ENCODE measurements around the gene BAZ2B. TPM values are rescaled to one million over a fixed set of nuclear protein-coding genes. Genes with fewer than 3 reads are reported as not detected.

The BAZ2B gene
- total RNA-seq, 1 donor from 2014 or later = 101 TPM

DNA sequence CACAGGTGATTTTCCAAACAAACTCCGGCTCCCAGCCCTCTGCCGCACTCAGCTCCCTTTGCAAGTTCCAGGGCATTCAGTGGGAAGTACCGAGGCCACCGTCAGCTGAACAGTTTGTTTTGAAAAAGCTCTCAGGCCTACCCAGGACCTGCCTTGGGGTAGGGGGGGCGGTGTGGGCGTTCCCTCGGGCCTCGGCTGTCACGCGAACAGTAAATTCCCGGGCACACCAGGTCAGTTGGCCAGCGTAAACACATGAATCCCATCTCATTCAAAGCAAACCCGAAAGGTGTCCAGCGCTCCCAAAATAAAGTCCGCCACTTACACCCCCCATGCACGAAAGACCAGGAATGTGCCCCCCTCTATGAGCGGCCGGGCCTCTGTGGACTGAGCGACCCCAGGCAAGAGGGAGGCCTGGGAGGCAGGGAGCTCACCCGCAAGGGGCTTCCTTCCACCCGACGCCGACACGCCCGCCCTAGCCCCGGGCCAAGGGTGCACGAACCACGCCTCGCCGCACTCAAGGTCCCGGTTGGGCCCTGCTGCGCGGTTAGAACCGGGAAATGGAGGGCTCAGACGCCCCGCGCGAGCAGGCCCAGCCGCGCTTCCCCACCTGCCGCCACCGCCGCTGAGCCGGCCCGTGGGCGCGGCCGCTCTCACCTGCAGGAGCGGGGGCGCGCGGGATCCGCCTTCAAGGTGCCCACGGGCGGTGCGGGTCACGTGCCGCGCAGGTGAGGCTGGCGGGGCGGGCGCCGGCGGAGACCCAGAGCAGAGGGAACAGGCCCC lies 330.2 kb downstream of the BAZ2B start, which contains the start of gene WDSUB1:
WDSUB1 (minus strand) TSS at position 775 of the 780 bp plus-strand sequence. CDS start 3,634 bp downstream, outside the sequence.
- Mint-ChIP-seq H3K4me3 (peak within 1 kb of the TSS; percentile 91), H3K4me1 (peaks cover 7% of the 10 kb centered on the region)
- H3K27me3 ChIP-seq = no peaks in the 10 kb centered on the region

GRCh38 chr2:159285433-159285832 lies 330.9 kb downstream of the BAZ2B start:
- Histone ChIP-seq H3K4me1 (peaks cover 7% of the 10 kb centered on the region), H3K9ac (no peak overlapping the region), H2AFZ (replicated peaks) (peak overlapping the region; percentile 88), H4K20me1 (ENCODE audit: low read depth) (no peaks in the 10 kb centered on the region), H3F3A (ENCODE audit: low read depth) (peaks cover 25% of the 10 kb centered on the region), H3K4me2 (peak overlapping the region; percentile 77), H3K27ac (no peak overlapping the region), H3K36me3 (no peaks in the 10 kb centered on the region), H3K4me3 (peak overlapping the region; percentile 61), H3K79me2 (ENCODE audit: low read depth) (peaks cover 5% of the 10 kb centered on the region), H3K27me3 (no peaks in the 10 kb centered on the region), H3K9me3 (ENCODE audit: low read depth) (no peaks in the 10 kb centered on the region)
- peaks cover 6% of the 10 kb centered on the region for H3K27me3 Mint-ChIP-seq (ENCODE audit: insufficient read depth, low read depth)
- no peaks in the 10 kb centered on the region for H3K36me3 Mint-ChIP-seq
- H3K9me3 Mint-ChIP-seq = no peaks in the 10 kb centered on the region
- H3K4me3 Mint-ChIP-seq = peak overlapping the region; percentile 91
- no peak for DNase-seq (ENCODE audit: low spot score)
- H3K4me1 Mint-ChIP-seq = peaks cover 7% of the 10 kb centered on the region
- TF ChIP-seq EZH2phosphoT487 (IDR thresholded peaks at IDR 0.05) = no peak
- TF ChIP-seq CTCF (IDR thresholded peaks at IDR 0.05) = no peak
- no peak for TF ChIP-seq EZH2 (IDR thresholded peaks at IDR 0.05)
- H3K27ac Mint-ChIP-seq = no peak overlapping the region

More for the DNA sequence above, 330.2 kb downstream of the BAZ2B start, which contains the start of gene WDSUB1:
- H3F3A ChIP-seq (ENCODE audit: low read depth) = peaks cover 25% of the 10 kb centered on the region
- H3K79me2 ChIP-seq (ENCODE audit: low read depth) = peaks cover 5% of the 10 kb centered on the region
- peak within 1 kb of the TSS; percentile 8 for H3K9ac ChIP-seq
- peak; percentile 77 for DNase-seq (ENCODE audit: low spot score)
- no peaks in the 10 kb centered on the region for H3K9me3 ChIP-seq (ENCODE audit: low read depth)
- Mint-ChIP-seq H3K9me3 (no peaks in the 10 kb centered on the region), H3K27me3 (ENCODE audit: insufficient read depth, low read depth) (peaks cover 6% of the 10 kb centered on the region), H3K27ac (peak within 1 kb of the TSS; percentile 60), H3K36me3 (no peaks in the 10 kb centered on the region)
- H2AFZ ChIP-seq (replicated peaks) = peak within 1 kb of the TSS; percentile 88
- peaks cover 7% of the 10 kb centered on the region for H3K4me1 ChIP-seq
- H3K4me2 ChIP-seq = peak within 1 kb of the TSS; percentile 79
- H3K27ac ChIP-seq = peak within 1 kb of the TSS; percentile 39
- TF ChIP-seq EZH2 (IDR thresholded peaks at IDR 0.05) = no peak
- TF ChIP-seq EZH2phosphoT487 (IDR thresholded peaks at IDR 0.05) = no peak
- no peak for TF ChIP-seq CTCF (IDR thresholded peaks at IDR 0.05)
- H3K36me3 ChIP-seq = no peaks in the 10 kb centered on the region
- H3K4me3 ChIP-seq = peak within 1 kb of the TSS; percentile 61
- H4K20me1 ChIP-seq (ENCODE audit: low read depth) = no peaks in the 10 kb centered on the region

GRCh38 chr2:159283529-159283928 lies 332.8 kb downstream of the BAZ2B start:
- no peak overlapping the region for H3K9ac ChIP-seq
- Mint-ChIP-seq H3K4me3 (no peak overlapping the region), H3K9me3 (no peaks in the 10 kb centered on the region), H3K4me1 (peaks cover 7% of the 10 kb centered on the region), H3K27me3 (ENCODE audit: insufficient read depth, low read depth) (peaks cover 6% of the 10 kb centered on the region), H3K27ac (no peak overlapping the region), H3K36me3 (peaks cover 4% of the 10 kb centered on the region)
- H3K9me3 ChIP-seq (ENCODE audit: low read depth) = no peaks in the 10 kb centered on the region
- TF ChIP-seq EZH2 (IDR thresholded peaks at IDR 0.05) (no peak), EZH2phosphoT487 (IDR thresholded peaks at IDR 0.05) (no peak), CTCF (IDR thresholded peaks at IDR 0.05) (no peak)
- H3K4me3 ChIP-seq = no peak overlapping the region
- H3K4me2 ChIP-seq = no peak overlapping the region
- H3K36me3 ChIP-seq = no peaks in the 10 kb centered on the region
- H3F3A ChIP-seq (ENCODE audit: low read depth) = peaks cover 25% of the 10 kb centered on the region
- no peak for DNase-seq (ENCODE audit: low spot score)
- H3K79me2 ChIP-seq (ENCODE audit: low read depth) = peaks cover 5% of the 10 kb centered on the region
- no peak overlapping the region for H2AFZ ChIP-seq (replicated peaks)
- no peak overlapping the region for H3K27ac ChIP-seq
- H3K4me1 ChIP-seq = peaks cover 7% of the 10 kb centered on the region
- H4K20me1 ChIP-seq (ENCODE audit: low read depth) = no peaks in the 10 kb centered on the region
- no peaks in the 10 kb centered on the region for H3K27me3 ChIP-seq
